CD4-positive, CD25-positive, alpha-beta regulatory T cell (primary cell): ENCODE results near the gene ZMYND8. TPM values are rescaled to one million over a fixed set of nuclear protein-coding genes. Genes with fewer than 3 reads are reported as not detected.

Experiments used
- ATAC-seq, 2 donors: fragments of 150-1000 bp; cut with Tn5 transposase; one replicate each; pipeline ENCODE4 v1.10.0; 2021; ENCODE audit warnings: low read depth in 2 of 2, moderate number of reproducible peaks in 2 of 2, moderate library complexity in 1 of 2
- DNase-seq, 3 donors: peaks; one replicate each; pipeline versions ENCODE4 v3.0.0 to v3.0.0-alpha.2; 2012 to 2022; ENCODE audit warnings: mixed read lengths in 1 of 3
- H3K27ac ChIP-seq: one replicate; pipeline ENCODE4 v1.7.0; 2013; ENCODE audit warnings: mild to moderate bottlenecking, low read length; ENCODE audit not compliant: insufficient read depth, poor library complexity, severe bottlenecking
- H3K27me3 ChIP-seq: one replicate; pipeline ENCODE4 v1.7.0; 2013; ENCODE audit warnings: low read length; ENCODE audit not compliant: control insufficient read depth, insufficient read depth
- H3K36me3 ChIP-seq: one replicate; pipeline ENCODE4 v1.7.0; 2013; ENCODE audit warnings: mild to moderate bottlenecking, low read length, moderate library complexity; ENCODE audit not compliant: control insufficient read depth, insufficient read depth
- H3K4me1 ChIP-seq: 2 replicates; pipeline ENCODE4 v1.7.0; 2013; ENCODE audit warnings: mild to moderate bottlenecking, low read length; ENCODE audit not compliant: insufficient read depth, control insufficient read depth, poor library complexity, severe bottlenecking
- H3K4me3 ChIP-seq: one replicate; pipeline ENCODE4 v1.7.0; 2013; ENCODE audit warnings: low read depth, mild to moderate bottlenecking, low read length, moderate library complexity
- H3K9me3 ChIP-seq, 2 experiments: 1 replicate in 1 of 2; 2 replicates in 1 of 2; pipeline ENCODE4 v1.7.0; 2013; ENCODE audit warnings: low read length in 2 of 2, mild to moderate bottlenecking in 1 of 2, moderate library complexity in 1 of 2; ENCODE audit not compliant: control insufficient read depth in 2 of 2
- H3K27ac Mint-ChIP-seq, 3 donors: one replicate each; pipeline ENCODE4 v1.8.0; 2020 to 2022; ENCODE audit warnings: mild to moderate bottlenecking in 3 of 3, mixed read lengths in 3 of 3, moderate library complexity in 2 of 3
- H3K27me3 Mint-ChIP-seq: one replicate; pipeline ENCODE4 v1.8.0; 2022; ENCODE audit warnings: mild to moderate bottlenecking, mixed read lengths
- H3K36me3 Mint-ChIP-seq: one replicate; pipeline ENCODE4 v1.8.0; 2020; ENCODE audit warnings: mixed read lengths
- H3K4me1 Mint-ChIP-seq, 4 donors: one replicate each; pipeline ENCODE4 v1.8.0; 2020 to 2022; ENCODE audit warnings: mixed read lengths in 4 of 4, mild to moderate bottlenecking in 1 of 4
- H3K4me3 Mint-ChIP-seq, 4 donors: one replicate each; pipeline ENCODE4 v1.8.0; 2020 to 2022; ENCODE audit warnings: mild to moderate bottlenecking in 4 of 4, mixed read lengths in 4 of 4, moderate library complexity in 3 of 4
- H3K9me3 Mint-ChIP-seq, 7 donors: one replicate each; pipeline ENCODE4 v1.8.0; 2020 to 2022; ENCODE audit warnings: mixed read lengths in 7 of 7, mild to moderate bottlenecking in 3 of 7, moderate library complexity in 2 of 7
- polyA plus RNA-seq, 4 donors: library from polyadenylated mRNA; unstranded; fragments of 300-500 nt; fragmentation: Illumina TruSeq; gene quantifications; one replicate each; pipeline ENCODE4 v1.2.3, GENCODE V29; 2021
- total RNA-seq: library from RNA; stranded (reverse); gene quantifications from one replicate; pipeline ENCODE4 v1.2.3, GENCODE V29; 2022

ZMYND8 gene
- total and polyA plus RNA-seq, 5 donors from 2014 or later, result 7.5 to 47.2 (median 8.9) TPM

- ATAC-seq (no peak), DNase-seq (no peak)
- Mint-ChIP-seq H3K4me1 (no peaks in the 10 kb centered on the region), H3K9me3 (peaks cover 0 to 2% (median 0%) of the 10 kb centered on the region in 7 donors), H3K36me3 (no peaks in the 10 kb centered on the region), H3K27ac (no peak overlapping the region), H3K4me3 (no peak overlapping the region), H3K27me3 (no peaks in the 10 kb centered on the region)
- Histone ChIP-seq H3K36me3 (no peaks in the 10 kb centered on the region), H3K9me3 (no peaks in the 10 kb centered on the region), H3K27ac (no peak overlapping the region), H3K27me3 (no peaks in the 10 kb centered on the region), H3K4me3 (no peak overlapping the region), H3K4me1 (no peaks in the 10 kb centered on the region)
Observed at GRCh38 chr20:47161411-47161810, 195.1 kb downstream of the ZMYND8 start.

GRCh38 chr20:47160992-47161391, 195.5 kb downstream of the ZMYND8 start:
- ATAC-seq, result no peak
- no peaks in the 10 kb centered on the region for H3K36me3 Mint-ChIP-seq
- no peaks in the 10 kb centered on the region for H3K4me1 ChIP-seq
- H3K9me3 ChIP-seq, result no peaks in the 10 kb centered on the region
- no peak overlapping the region for H3K4me3 Mint-ChIP-seq
- no peak overlapping the region for H3K27ac ChIP-seq
- peaks cover 0 to 2% (median 0%) of the 10 kb centered on the region in 7 donors for H3K9me3 Mint-ChIP-seq
- H3K4me1 Mint-ChIP-seq, result no peaks in the 10 kb centered on the region
- H3K4me3 ChIP-seq, result no peak overlapping the region
- H3K27me3 ChIP-seq, result no peaks in the 10 kb centered on the region
- no peak for DNase-seq
- no peaks in the 10 kb centered on the region for H3K36me3 ChIP-seq
- H3K27me3 Mint-ChIP-seq, result no peaks in the 10 kb centered on the region
- H3K27ac Mint-ChIP-seq, result no peak overlapping the region

DNA sequence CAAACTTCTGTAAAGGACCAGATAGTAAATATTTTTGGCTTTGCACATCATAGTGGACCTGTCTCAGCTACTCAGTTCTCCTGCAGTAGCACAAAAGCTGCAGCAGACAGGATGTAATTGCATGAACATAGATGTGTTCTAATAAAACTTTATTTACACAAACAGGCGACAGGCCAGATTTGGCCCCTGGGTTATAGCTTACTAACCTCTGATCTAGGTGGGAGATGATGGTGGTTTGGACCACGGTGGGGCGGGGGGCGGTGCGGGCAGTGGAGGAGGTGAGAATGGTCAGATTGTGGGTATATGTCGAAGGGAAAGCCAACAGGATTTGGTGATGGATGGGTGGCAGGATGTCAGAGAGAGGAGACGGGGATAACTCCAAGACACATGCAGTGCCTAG, 196.3 kb downstream of the ZMYND8 start:
- Mint-ChIP-seq H3K27ac (no peak overlapping the region), H3K4me1 (no peaks in the 10 kb centered on the region), H3K36me3 (no peaks in the 10 kb centered on the region), H3K9me3 (peaks cover 0 to 2% (median 0%) of the 10 kb centered on the region in 7 donors), H3K27me3 (no peaks in the 10 kb centered on the region), H3K4me3 (no peak overlapping the region)
- no peak overlapping the region for H3K27ac ChIP-seq
- no peaks in the 10 kb centered on the region for H3K27me3 ChIP-seq
- H3K4me1 ChIP-seq, result no peaks in the 10 kb centered on the region
- DNase-seq (no peak), ATAC-seq (no peak)
- no peak overlapping the region for H3K4me3 ChIP-seq
- no peaks in the 10 kb centered on the region for H3K36me3 ChIP-seq
- H3K9me3 ChIP-seq, result no peaks in the 10 kb centered on the region

Other genes starting within 250 kb of the ZMYND8 start
- gene NCOA3, start 145.2 kb upstream of the ZMYND8 start, total RNA-seq, result 86.6 TPM
- 10 to 100 TPM; 21.4 to 32.3 (median 24.0) TPM for gene NCOA3, start 145.2 kb upstream of the ZMYND8 start, polyA plus RNA-seq